ENCODE data around the gene DARS1. TPM values are rescaled to one million over a fixed set of nuclear protein-coding genes. Genes with fewer than 3 reads are reported as not detected.

Gene DARS1
- total RNA-seq, 1 experiment from 2014 or later: 63.0 TPM

DNA sequence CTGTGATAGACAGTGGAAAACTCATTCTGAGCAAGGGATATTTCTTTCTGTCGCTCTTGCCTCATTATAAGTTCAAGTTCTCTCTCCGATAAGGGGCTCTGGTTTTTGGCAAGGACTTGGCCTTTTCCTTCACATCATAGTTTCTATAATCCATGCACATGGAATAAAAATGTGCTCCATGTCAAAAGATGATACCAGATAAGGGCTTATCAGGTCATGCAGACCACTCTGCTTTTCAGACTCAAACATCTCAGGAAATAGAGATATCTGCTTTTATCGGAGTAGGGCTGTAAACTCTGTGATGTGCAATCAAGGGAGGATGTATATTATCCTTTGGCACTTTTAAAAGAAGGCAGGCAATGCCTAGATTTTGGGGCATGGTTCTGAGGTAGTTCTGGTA lies 45.0 kb upstream of the DARS1 start:
- Histone ChIP-seq H3K9me2 (ENCODE audit: insufficient read depth) (no peaks in the 10 kb centered on the region), H3K36me3 (ENCODE audit: low read depth) (no peaks in the 10 kb centered on the region), H3K27me3 (ENCODE audit: insufficient read depth, low read depth) (no peaks in the 10 kb centered on the region), H3K4me3 (no peak overlapping the region), H3K27ac (no peak overlapping the region), H4K20me1 (ENCODE audit: insufficient read depth) (no peaks in the 10 kb centered on the region), H2AFZ (no peak overlapping the region), H3F3A (ENCODE audit: insufficient read depth, low read depth) (no peaks in the 10 kb centered on the region), H3K9me3 (ENCODE audit: insufficient read depth, low read depth) (no peaks in the 10 kb centered on the region), H3K79me2 (ENCODE audit: low read depth) (no peaks in the 10 kb centered on the region), H3K4me2 (no peak overlapping the region), H3K4me1 (replicated peaks; ENCODE audit: insufficient read depth) (no peaks in the 10 kb centered on the region)
- intact Hi-C loops (cut with micrococcal nuclease; ENCODE audit: unreplicated experiment): no loop called here
- CTCF ChIA-PET: no interaction called here
- no peak for TF ChIP-seq EZH2 (IDR thresholded peaks at IDR 0.05; ENCODE audit: low read depth)
- no peak for TF ChIP-seq CTCF (conservative IDR thresholded peaks at IDR 0.05)
- no TSS peak for BruUV-seq (replicated peaks)
- POLR2A ChIA-PET (ENCODE audit: unreplicated experiment): no interaction called here
- no peak for DNase-seq

DNA sequence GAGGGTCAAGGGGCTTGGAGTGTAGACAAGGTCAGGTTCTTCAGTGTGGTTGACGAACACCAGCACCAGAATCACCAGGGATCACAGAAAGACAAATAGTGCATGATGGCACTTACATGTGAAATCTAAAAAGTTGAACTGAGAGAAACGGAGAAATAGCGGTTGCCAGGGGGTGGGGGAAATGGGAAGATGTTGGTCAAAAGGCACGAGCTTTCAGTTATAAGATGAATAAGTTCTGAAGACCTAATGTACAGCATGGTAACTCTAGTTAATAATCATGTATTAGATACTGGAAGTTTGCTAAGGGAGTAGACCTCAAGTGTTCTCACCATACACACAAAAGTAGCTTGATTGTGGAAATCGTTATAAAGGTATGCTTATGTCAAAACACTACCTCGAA lies 43.7 kb upstream of the DARS1 start:
- no peaks in the 10 kb centered on the region for H3K36me3 ChIP-seq (ENCODE audit: low read depth)
- CTCF ChIA-PET: no interaction called here
- no peak overlapping the region for H2AFZ ChIP-seq
- no peaks in the 10 kb centered on the region for H4K20me1 ChIP-seq (ENCODE audit: insufficient read depth)
- intact Hi-C loops (cut with micrococcal nuclease; ENCODE audit: unreplicated experiment): no loop called here
- H3K4me2 ChIP-seq: no peak overlapping the region
- no peak overlapping the region for H3K27ac ChIP-seq
- no TSS peak for BruUV-seq (replicated peaks)
- no peaks in the 10 kb centered on the region for H3F3A ChIP-seq (ENCODE audit: insufficient read depth, low read depth)
- H3K27me3 ChIP-seq (ENCODE audit: insufficient read depth, low read depth): no peaks in the 10 kb centered on the region
- POLR2A ChIA-PET (ENCODE audit: unreplicated experiment): no interaction called here
- H3K4me3 ChIP-seq: no peak overlapping the region
- no peaks in the 10 kb centered on the region for H3K79me2 ChIP-seq (ENCODE audit: low read depth)
- H3K9me3 ChIP-seq (ENCODE audit: insufficient read depth, low read depth): no peaks in the 10 kb centered on the region
- H3K9me2 ChIP-seq (ENCODE audit: insufficient read depth): no peaks in the 10 kb centered on the region
- H3K4me1 ChIP-seq (replicated peaks; ENCODE audit: insufficient read depth): no peaks in the 10 kb centered on the region
- no peak for DNase-seq
- no peak for TF ChIP-seq EZH2 (IDR thresholded peaks at IDR 0.05; ENCODE audit: low read depth)
- no peak for TF ChIP-seq CTCF (conservative IDR thresholded peaks at IDR 0.05)

GRCh38 chr2:136028001-136028400 lies 42.6 kb upstream of the DARS1 start:
- Histone ChIP-seq H3K9me3 (ENCODE audit: insufficient read depth, low read depth) (no peaks in the 10 kb centered on the region), H3K4me2 (no peak overlapping the region), H3K36me3 (ENCODE audit: low read depth) (no peaks in the 10 kb centered on the region), H2AFZ (no peak overlapping the region), H3F3A (ENCODE audit: insufficient read depth, low read depth) (no peaks in the 10 kb centered on the region), H4K20me1 (ENCODE audit: insufficient read depth) (no peaks in the 10 kb centered on the region), H3K27ac (no peak overlapping the region), H3K27me3 (ENCODE audit: insufficient read depth, low read depth) (no peaks in the 10 kb centered on the region), H3K79me2 (ENCODE audit: low read depth) (no peaks in the 10 kb centered on the region), H3K4me3 (no peak overlapping the region), H3K9me2 (ENCODE audit: insufficient read depth) (no peaks in the 10 kb centered on the region), H3K4me1 (replicated peaks; ENCODE audit: insufficient read depth) (no peaks in the 10 kb centered on the region)
- ChIA-PET CTCF (interaction anchor here (0.5 kb wide), 1 partner anchor 1810 kb away, joined by 5 read pairs; no protein-coding TSS in a partner anchor), POLR2A (ENCODE audit: unreplicated experiment) (no interaction called here)
- intact Hi-C loops (cut with micrococcal nuclease; ENCODE audit: unreplicated experiment): no loop called here
- no TSS peak for BruUV-seq (replicated peaks)
- TF ChIP-seq EZH2 (IDR thresholded peaks at IDR 0.05; ENCODE audit: low read depth): no peak
- TF ChIP-seq CTCF (conservative IDR thresholded peaks at IDR 0.05): no peak
- no peak for DNase-seq

All from PC-9 (cell line).